Activated CD4-positive, alpha-beta T cell treated with anti-CD3 and anti-CD28 coated beads, Interleukin-2, amount 50 U/mL, for 16 hours (primary cell): Measurements from ENCODE around the gene AP2A2.
A peak's percentile ranks its signal among the peaks of the same experiment; 100 is the strongest.

Experiments
- DNase-seq: peaks from one replicate; pipeline ENCODE4 v3.0.0-alpha.2; 2020

AP2A2 gene

DNA sequence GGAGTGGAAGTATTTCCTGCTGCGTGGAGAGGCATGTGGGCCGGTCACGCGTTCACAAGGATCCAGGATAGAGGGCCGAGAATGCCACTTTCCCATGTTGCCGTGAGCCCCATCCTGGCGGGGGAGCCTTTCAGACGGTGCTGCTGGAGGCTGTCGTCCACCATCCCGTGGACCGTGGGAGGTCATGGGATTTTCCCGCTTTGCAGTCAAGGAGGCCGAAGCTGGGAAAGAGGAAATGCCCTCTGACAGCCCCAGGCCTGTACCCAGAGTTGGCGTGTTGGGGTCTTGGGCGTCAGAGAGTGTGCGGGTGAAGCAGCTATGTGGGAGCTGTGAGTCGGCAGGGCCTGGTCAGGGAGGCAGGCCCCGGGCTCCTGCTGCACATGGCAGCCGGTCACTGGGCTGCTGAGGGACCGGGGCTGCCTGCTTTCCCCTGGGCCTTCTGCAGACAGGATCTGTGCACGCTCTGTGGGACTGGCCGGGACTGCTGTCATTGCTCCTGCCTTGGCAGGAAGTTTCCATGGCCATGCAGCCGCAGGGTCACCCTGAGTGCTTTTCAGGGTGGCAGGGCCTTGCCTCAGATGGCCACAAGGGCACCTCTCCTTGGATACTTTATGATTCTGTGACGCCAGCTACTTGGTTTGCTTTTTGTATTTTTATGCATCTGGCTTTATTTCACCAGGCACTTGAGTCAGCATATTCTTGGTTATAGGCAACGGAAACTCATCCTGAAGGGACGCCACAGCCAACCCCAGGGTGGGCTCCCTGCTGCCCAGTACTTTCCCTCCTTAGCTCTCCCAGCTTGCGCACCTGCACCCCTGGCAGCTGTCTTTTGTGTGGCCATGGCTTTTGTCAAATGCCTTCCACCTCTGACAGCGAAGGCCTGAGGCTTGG, 52.4 kb downstream of the AP2A2 start:
- no peak for DNase-seq

GRCh38 chr11:978781-979180, 53.1 kb downstream of the AP2A2 start:
- no peak for DNase-seq

DNA sequence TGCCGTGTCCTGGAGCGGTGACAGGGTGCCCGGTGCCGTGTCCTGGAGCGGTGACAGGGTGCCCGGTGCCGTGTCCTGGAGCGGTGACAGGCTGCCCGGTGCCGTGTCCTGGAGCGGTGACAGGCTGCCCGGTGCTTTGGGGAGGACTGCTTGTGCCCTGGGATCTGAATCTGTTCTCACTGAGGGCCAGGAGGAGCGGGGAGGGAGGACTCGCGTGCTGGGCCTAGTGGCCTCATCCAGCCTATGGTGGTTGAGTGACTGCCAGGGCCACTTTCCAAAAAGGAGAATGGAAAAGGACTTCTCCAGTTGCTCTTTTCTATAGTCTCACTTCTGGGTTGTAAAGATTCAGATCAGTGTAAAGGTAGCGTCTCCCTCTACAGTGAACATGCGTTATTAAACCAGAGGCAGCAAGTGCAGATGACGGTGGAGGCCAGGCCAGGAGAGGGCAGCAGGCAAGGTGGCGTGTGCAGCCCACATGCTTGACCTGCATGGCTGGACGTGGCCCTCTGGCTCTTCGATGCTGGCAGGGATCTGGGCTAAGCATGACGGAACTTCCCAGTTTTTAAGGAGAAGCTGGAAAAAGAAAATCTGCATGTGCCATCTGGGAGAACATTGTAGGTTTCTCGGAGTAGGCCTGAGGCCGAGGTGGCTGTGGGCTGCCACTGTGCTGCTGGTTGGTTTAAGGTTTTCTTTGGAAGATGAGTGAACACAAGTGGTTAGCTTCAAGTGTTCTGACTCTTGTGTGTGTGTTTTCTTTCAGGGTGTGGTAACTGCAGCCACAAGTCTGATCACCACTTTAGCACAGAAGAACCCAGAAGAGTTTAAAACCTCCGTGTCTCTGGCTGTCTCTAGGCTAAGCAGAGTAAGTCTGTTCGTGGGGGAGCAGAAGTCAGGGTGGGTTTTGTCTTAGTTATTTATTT, 55.0 kb downstream of the AP2A2 start:
- DNase-seq, result no peak

DNA sequence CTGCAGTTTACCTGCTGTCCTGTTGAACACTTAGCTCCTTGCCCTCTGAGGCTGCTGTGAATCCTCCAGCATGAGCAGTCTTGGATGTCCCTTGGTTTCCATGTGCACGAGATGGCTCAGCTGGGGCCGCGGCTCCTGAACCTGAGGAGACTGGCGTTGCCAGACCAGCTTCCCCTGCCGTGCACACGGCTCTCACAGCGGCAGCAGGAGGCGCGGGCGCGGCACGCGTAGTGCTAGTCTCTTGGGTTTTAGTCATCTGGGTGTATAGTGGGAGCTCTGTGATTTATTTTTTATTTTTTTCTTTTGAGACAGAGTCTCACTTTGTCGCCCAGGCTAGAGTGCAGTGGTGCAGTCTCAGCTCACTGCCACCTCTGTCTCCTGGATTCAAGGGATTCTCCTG, 56.1 kb downstream of the AP2A2 start:
- DNase-seq, result no peak

- DNase-seq, result no peak
Observed at GRCh38 chr11:984546-984945, 58.9 kb downstream of the AP2A2 start.

- no peak for DNase-seq
Observed at GRCh38 chr11:985406-985805, 59.7 kb downstream of the AP2A2 start.

DNA sequence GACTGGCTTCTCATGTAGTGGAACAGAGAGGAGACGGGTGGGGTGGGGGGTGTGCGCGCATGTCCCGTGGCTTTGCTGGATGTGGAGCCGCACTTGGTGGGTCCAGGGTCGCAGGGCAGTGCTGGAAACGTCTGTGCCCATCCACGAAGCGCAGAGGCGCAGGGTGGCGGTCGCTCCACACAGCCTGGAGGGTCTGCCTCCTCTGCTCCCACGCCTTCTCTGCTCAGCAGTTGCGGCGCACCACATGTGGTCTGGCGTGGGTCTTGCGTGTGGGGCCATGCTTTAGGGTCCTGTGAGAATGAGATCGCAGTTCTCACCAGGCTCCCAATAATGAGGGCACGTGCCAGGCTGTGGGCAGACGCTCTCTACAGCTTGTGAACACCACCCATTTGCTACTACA, 60.2 kb downstream of the AP2A2 start:
- DNase-seq, result no peak

DNA sequence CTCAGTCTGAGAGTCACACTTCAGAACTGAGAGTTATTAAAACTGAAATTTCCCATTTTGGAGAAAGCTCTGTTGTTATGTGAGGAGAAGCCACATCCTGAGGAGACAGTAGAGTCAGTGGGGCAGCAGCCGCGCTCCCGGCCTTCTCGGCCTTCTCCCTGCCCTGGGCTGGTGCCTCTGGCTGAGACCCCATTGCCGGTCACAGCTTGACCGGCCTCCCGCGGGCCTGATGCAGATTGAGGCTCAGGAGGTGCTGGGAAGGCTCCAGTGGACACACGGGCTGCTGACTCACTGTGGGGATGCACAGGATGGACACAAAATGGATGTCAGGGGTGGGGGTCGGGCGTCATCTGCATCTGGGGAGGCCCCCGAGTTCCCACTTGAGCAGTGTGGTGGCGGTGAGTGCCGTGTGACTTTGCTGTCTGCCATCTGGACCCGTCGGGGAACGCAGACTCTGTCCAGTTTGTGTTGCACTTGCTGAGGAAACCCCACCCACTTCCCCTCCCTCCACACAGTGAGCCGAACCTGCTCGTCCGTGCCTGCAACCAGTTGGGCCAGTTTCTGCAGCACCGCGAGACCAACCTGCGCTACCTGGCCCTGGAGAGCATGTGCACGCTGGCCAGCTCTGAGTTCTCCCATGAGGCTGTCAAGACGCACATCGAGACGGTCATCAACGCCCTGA, 60.7 kb downstream of the AP2A2 start:
- no peak for DNase-seq

DNA sequence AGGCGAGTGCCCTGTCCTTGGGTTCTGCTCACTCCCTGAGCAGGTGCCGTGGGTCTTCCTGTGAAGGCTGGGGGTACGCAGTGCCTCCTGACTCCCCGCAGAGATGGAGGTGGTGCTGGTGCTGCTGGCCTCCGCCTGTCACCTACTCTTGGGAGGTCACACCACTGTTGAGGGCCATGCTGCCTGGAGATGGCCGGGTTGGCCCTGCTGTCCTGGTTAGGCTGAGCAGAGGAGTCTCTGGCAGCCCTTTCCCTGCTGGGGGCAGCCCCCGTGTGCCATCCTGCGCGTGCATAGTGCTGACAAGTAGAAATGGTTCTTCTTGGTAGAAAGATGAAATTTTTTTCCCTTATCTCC, 61.3 kb downstream of the AP2A2 start:
- no peak for DNase-seq

GRCh38 chr11:987671-988070, 62.0 kb downstream of the AP2A2 start:
- DNase-seq, result no peak

DNA sequence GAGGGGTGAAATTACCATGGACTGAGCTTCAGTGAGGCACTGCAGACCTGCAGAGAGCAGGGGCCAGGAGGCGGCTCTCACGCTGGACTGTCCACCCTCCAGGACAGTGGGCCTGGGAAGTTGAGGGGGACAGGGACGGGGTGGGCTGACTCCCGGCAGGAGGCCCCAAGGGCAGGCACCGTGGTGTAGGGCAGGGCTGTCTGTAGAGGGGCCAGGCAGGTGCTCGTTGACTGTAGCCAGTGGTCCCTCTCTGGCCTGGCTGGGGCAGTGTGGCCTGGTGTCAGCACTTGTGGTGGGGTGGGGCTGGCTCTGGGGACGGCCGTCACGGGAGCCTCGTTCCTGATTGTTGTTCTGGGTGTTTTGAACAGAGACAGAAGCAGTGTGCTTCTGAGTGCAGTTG, 64.4 kb downstream of the AP2A2 start:
- DNase-seq, result no peak

DNA sequence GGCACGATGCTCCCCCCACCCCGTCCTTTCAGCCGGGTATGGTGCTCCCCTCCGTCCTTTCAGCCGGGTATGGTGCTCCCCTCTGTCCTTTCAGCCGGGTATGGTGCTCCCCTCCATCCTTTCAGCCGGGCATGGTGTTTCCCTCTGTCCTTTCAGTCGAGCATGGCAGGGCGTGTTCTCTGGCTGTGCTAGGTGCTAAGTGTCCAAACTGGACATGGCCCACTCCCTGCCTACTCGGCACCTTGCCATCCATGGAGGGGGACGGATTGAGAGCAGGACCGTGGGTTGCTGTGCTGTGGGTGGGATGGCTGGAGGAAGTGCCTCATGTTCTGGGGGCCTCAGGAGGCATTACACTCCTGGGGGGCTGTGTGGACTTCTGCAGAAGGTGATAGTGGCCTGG, 65.4 kb downstream of the AP2A2 start:
- no peak for DNase-seq

DNA sequence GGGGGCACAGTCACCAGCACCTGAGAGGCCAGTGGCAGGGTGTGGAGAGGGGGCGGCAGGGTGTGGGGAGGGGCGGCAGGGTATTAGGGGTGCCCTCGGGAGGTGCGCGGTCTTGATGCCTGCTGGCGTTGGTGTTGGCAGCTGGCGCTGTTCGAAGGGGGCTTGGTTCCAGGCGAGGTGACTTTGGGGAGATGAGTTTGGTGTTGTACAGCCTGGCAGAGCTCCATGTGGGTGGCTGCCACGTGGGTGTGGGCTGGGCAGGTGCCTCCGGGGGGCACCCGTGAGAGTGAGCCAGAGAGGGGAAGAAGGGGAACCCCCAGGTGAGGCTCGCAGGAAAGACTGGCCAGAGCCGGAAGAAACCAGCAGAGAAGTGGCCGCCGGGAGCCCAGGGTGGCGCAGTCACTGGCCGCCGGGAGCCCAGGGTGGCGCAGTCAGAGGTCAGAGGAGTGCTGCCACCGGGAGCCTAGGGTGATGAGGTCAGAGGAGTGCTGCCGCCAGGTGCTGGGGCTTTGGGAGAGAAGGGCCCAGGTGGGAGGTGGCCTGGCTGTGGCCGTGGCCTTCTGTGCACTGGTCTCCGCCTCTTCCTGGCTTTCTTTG, 66.1 kb downstream of the AP2A2 start:
- no peak for DNase-seq

GRCh38 chr11:992577-992976, 66.9 kb downstream of the AP2A2 start:
- DNase-seq, result no peak

GRCh38 chr11:993632-994167, 68.0 kb downstream of the AP2A2 start:
- DNase-seq, result no peak

DNA sequence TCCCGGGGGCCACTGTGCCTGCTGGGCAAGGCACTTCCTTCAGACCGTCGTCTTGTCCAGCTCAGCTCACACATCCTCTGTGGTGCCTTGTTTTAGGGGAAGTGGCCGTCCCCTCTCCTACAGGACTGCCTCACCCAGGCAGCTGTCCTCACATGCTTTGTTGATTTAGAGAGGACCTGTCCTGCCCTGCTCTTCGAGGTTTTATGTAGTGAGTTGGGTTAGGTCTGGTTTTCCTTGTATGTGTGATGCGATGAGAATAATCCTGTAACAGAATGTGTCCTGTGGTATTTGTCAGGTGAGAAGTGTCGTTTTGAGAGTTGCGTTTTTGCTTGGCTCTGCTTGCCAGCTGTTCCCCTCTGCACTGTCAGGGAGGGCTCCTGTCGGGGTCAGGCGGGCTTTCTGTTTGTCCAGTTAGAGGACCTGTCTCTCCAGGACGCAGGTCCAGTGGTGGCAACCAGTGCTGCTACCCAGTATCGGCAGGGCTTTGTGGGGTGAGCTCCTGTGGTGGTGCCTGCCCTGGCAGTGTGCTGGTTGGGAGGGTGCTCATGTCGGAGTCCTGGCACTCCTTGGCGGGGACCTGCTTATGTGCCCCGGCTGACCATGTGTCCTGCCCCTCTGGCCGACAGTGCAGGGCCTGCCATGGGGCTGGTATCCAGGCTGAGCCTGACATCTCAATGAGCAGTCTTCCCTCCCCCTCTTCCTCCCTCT, 69.5 kb downstream of the AP2A2 start:
- peak; percentile 12 for DNase-seq

DNA sequence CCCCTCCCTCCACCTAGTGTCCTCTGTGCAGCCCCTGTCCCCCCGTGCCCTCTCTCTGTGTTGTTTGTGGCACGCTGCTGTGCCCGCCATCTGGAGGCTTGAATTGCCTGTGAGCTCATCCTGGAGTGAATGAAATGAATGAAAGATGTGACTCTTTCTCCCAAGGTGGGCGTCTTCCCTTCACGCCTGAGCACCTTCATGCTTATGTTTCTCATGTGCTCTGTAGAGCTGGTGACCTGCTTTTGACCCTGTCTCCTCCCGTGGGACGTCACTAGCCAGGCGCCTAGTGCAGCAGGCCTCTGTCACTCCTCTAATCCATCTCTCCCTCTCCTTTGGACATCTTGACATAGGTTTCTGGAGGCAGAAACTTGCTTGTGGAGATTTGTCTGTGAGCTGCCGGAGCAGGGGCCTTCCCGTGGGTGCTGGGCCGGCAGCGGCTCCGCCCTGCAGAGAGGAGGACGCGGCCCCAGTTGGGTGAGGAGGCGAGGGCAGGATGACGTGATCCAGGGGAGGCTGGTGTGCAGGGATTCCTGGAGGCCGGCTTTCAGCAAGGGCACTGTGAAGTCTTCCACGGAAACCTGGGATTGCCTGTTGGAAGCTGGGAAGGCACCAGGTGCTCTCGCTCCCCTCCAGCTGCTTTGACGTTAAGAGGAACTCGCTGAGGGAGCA, 70.2 kb downstream of the AP2A2 start:
- DNase-seq, result no peak

GRCh38 chr11:996681-997080, 71.0 kb downstream of the AP2A2 start:
- DNase-seq, result no peak

DNA sequence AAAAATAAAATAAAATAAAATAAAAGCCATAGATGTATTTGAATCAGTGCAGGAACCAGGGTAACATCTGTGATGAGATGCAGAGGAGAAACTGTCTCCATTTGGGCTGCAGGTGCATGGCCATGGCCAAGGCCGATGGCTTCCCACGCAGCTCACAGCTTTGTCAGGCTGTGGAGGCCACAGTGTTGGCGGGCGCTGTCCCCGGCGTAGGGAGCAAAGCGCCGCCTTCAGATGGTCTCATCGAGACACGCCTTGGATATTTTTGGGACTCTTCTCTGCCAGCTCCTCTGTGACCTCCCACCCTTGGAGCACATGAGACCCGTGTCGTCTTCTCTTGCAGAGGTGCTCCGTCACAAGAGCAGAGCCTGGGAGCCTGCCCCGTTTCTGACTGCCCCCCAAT, 72.2 kb downstream of the AP2A2 start:
- DNase-seq, result no peak

DNA sequence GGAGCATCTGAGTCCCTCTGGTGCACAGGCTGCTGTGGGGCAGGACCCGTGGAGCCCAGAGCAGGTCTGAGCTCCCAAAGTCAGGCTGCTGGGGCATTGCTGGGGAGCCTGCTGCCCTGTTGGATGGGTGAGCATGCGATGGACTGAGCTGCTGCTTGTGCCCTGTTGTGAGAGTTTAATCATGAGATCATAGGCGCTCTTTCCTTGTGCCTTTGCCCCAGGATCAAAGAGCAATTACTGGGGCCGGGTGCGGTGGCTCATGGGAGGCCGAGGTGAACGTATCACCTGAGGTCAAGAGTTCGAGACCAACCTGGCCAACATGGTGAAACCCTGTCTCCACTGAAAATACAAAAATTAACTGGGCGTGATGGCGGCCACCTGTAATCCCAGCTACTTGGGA, 73.3 kb downstream of the AP2A2 start:
- DNase-seq, result no peak
